Astrocyte (in vitro differentiated cells and primary cell): ENCODE data around the gene SHANK1. TPM values are rescaled to one million over a fixed set of nuclear protein-coding genes. Genes with fewer than 3 reads are reported as not detected.

Experiments
- DNase-seq: peaks from one replicate; pipeline ENCODE4 v3.0.0-alpha.2; 2010; ENCODE audit warnings: low read depth
- FAIRE-seq: peaks from 2 replicates; lab custom pipeline; 2011; peaks lifted over from hg19 to GRCh38; lab: Jason Lieb, UNC
- H2AFZ ChIP-seq: 2 replicates; pipeline ENCODE4 v1.6.0; 2012; ENCODE audit warnings: low read depth, low read length, inconsistent platforms
- H3K27ac ChIP-seq: 2 replicates; pipeline ENCODE4 v1.5.1; 2011; ENCODE audit warnings: low read depth, low read length, inconsistent platforms
- H3K27me3 ChIP-seq: 2 replicates; pipeline ENCODE4 v1.6.0; 2011; ENCODE audit warnings: low read length, inconsistent platforms; ENCODE audit not compliant: insufficient read depth
- H3K36me3 ChIP-seq: 2 replicates; pipeline ENCODE4 v1.5.1; 2011; ENCODE audit warnings: low read length, inconsistent platforms; ENCODE audit not compliant: insufficient read depth
- H3K4me1 ChIP-seq: 2 replicates; pipeline ENCODE4 v1.5.1; 2011; ENCODE audit warnings: low read length, inconsistent platforms; ENCODE audit not compliant: insufficient read depth
- H3K4me2 ChIP-seq: 2 replicates; pipeline ENCODE4 v1.6.0; 2012; ENCODE audit warnings: low read length, inconsistent platforms
- H3K4me3 ChIP-seq: 2 replicates; pipeline ENCODE4 v1.5.1; 2011; ENCODE audit warnings: low read depth, mild to moderate bottlenecking, low read length, inconsistent platforms; ENCODE audit not compliant: insufficient read depth
- H3K79me2 ChIP-seq: 2 replicates; pipeline ENCODE4 v1.6.0; 2012; ENCODE audit warnings: mild to moderate bottlenecking, low read length, inconsistent platforms; ENCODE audit not compliant: insufficient read depth
- H3K9ac ChIP-seq: 2 replicates; pipeline ENCODE4 v1.6.0; 2012; ENCODE audit warnings: mild to moderate bottlenecking, low read length, inconsistent platforms
- H3K9me3 ChIP-seq: 2 replicates; pipeline ENCODE4 v1.5.1; 2012; ENCODE audit warnings: low read depth, mild to moderate bottlenecking, low read length, inconsistent platforms; ENCODE audit not compliant: insufficient read depth
- H4K20me1 ChIP-seq: 2 replicates; pipeline ENCODE4 v1.6.0; 2012; ENCODE audit warnings: low read length, inconsistent platforms; ENCODE audit not compliant: insufficient read depth
- H3K27ac Mint-ChIP-seq: one replicate; pipeline ENCODE4 v1.8.0; 2021; ENCODE audit warnings: mild to moderate bottlenecking, mixed read lengths; ENCODE audit not compliant: unreplicated experiment
- H3K27me3 Mint-ChIP-seq: one replicate; pipeline ENCODE4 v1.8.0; 2021; ENCODE audit warnings: low read depth, mixed read lengths; ENCODE audit not compliant: unreplicated experiment
- H3K36me3 Mint-ChIP-seq: one replicate; pipeline ENCODE4 v1.8.0; 2021; ENCODE audit warnings: low read depth, mixed read lengths; ENCODE audit not compliant: unreplicated experiment
- H3K4me1 Mint-ChIP-seq: one replicate; pipeline ENCODE4 v1.8.0; 2021; ENCODE audit warnings: low read depth, mixed read lengths; ENCODE audit not compliant: unreplicated experiment
- H3K4me3 Mint-ChIP-seq: one replicate; pipeline ENCODE4 v1.8.0; 2021; ENCODE audit warnings: mild to moderate bottlenecking, moderate library complexity, mixed read lengths; ENCODE audit not compliant: unreplicated experiment
- H3K9me3 Mint-ChIP-seq: one replicate; pipeline ENCODE4 v1.8.0; 2021; ENCODE audit warnings: mild to moderate bottlenecking, mixed read lengths; ENCODE audit not compliant: unreplicated experiment
- EZH2 ChIP-seq: IDR thresholded peaks from 2 replicates; pipeline ENCODE4 v1.6.1; 2012; ENCODE audit warnings: mild to moderate bottlenecking, low read length, inconsistent platforms; ENCODE audit not compliant: insufficient read depth
- total RNA-seq: library from RNA; stranded (reverse); gene quantifications from 2 replicates; pipeline ENCODE4 v1.2.1, GENCODE V29; 2021
- TF ChIP-seq, protein P1 (sequence below): IDR thresholded peaks from 2 replicates; pipeline ENCODE4 v1.5.1; 2011; ENCODE audit warnings: low read depth, mild to moderate bottlenecking, inconsistent platforms, low read length, moderate library complexity; ENCODE audit not compliant: insufficient read depth

Gene SHANK1
- total RNA-seq, 1 donor from 2014 or later = not detected

DNA sequence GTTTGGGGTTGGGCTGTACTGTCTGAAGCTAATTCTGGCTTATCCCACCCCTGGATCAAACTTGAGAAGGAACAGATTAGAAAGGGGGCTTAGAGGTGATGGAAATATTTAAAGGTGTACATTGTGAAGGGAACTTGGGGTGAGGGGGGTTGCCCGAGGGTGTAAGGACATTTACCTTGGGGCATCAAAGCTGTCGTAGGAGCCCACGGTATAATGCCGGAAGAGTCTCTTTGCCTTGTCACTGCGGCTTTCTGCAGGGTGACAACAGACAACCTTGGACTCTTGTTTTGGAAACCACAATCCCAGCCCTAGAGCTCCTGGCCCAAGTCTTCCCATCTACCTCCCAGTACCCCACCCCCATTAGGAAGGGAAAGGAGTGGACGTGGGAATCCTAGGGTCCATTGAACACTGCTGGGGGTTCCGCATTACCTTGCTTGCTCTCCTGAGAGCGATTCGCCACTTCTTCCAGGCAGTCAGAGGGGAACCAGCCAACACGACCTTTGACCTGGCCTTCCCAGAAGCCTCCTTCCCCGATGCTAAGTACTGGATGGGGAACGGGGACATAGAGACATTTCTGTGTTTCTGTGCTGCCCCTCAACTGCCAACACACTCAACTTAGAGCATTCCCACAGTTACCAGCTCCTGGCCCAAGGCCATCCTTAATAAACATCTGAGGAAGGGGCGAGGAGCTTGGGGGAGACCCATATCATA lies 22.0 kb downstream of the SHANK1 start:
- DNase-seq = no peak
- Mint-ChIP-seq H3K4me3 (no peak overlapping the region), H3K9me3 (peaks cover 8% of the 10 kb centered on the region), H3K27ac (no peak overlapping the region), H3K27me3 (no peaks in the 10 kb centered on the region), H3K4me1 (no peaks in the 10 kb centered on the region), H3K36me3 (no peaks in the 10 kb centered on the region)
- Histone ChIP-seq H3K27me3 (peaks cover 7% of the 10 kb centered on the region), H3K4me3 (no peak overlapping the region), H3K9me3 (no peaks in the 10 kb centered on the region), H3K4me2 (no peak overlapping the region), H3K36me3 (no peaks in the 10 kb centered on the region), H3K9ac (no peak overlapping the region), H3K4me1 (no peaks in the 10 kb centered on the region), H4K20me1 (no peaks in the 10 kb centered on the region), H2AFZ (no peak overlapping the region), H3K27ac (no peak overlapping the region), H3K79me2 (no peaks in the 10 kb centered on the region)
- TF ChIP-seq EZH2 = no peak
- TF ChIP-seq, protein P1, sequence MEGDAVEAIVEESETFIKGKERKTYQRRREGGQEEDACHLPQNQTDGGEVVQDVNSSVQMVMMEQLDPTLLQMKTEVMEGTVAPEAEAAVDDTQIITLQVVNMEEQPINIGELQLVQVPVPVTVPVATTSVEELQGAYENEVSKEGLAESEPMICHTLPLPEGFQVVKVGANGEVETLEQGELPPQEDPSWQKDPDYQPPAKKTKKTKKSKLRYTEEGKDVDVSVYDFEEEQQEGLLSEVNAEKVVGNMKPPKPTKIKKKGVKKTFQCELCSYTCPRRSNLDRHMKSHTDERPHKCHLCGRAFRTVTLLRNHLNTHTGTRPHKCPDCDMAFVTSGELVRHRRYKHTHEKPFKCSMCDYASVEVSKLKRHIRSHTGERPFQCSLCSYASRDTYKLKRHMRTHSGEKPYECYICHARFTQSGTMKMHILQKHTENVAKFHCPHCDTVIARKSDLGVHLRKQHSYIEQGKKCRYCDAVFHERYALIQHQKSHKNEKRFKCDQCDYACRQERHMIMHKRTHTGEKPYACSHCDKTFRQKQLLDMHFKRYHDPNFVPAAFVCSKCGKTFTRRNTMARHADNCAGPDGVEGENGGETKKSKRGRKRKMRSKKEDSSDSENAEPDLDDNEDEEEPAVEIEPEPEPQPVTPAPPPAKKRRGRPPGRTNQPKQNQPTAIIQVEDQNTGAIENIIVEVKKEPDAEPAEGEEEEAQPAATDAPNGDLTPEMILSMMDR = no peak
- no peak for FAIRE-seq

DNA sequence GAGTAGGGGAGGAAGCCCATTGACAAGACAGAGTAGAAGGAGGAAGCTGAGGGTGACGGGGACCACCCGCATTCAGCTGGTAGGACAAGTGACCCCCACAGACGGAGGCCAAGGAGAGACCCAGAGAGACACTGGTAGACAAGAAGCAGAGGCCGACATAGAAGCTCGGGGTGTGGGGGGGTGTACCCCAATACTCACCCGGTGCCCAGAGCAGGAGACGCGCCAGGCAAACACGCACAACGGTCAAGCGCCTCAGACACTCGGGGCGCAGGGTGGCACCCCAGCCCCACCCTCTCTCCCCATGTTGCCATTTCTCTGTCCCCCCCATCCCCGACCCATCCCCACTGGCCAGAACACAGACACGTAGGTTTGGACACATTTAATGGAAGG lies 23.5 kb downstream of the SHANK1 start:
- Mint-ChIP-seq H3K4me3 (no peak overlapping the region), H3K4me1 (no peaks in the 10 kb centered on the region), H3K9me3 (peaks cover 8% of the 10 kb centered on the region), H3K27me3 (no peaks in the 10 kb centered on the region), H3K27ac (no peak overlapping the region), H3K36me3 (no peaks in the 10 kb centered on the region)
- H4K20me1 ChIP-seq = no peaks in the 10 kb centered on the region
- no peaks in the 10 kb centered on the region for H3K4me1 ChIP-seq
- FAIRE-seq (no peak), DNase-seq (no peak)
- no peak overlapping the region for H3K27ac ChIP-seq
- no peaks in the 10 kb centered on the region for H3K36me3 ChIP-seq
- no peak overlapping the region for H2AFZ ChIP-seq
- H3K27me3 ChIP-seq = peaks cover 10% of the 10 kb centered on the region
- TF ChIP-seq, protein P1 = no peak
- no peak for TF ChIP-seq EZH2
- no peaks in the 10 kb centered on the region for H3K79me2 ChIP-seq
- H3K9ac ChIP-seq = no peak overlapping the region
- H3K9me3 ChIP-seq = no peaks in the 10 kb centered on the region
- no peak overlapping the region for H3K4me3 ChIP-seq
- no peak overlapping the region for H3K4me2 ChIP-seq
